HepG2 (cell line): ENCODE data around the gene MINDY1. TPM values are rescaled to one million over a fixed set of nuclear protein-coding genes. Genes with fewer than 3 reads are reported as not detected.

Source experiments
- ATAC-seq: fragments of 200-7000 bp; cut with Tn5 transposase; 3 replicates; pipeline ENCODE4 v1.9.1; 2020; ENCODE audit warnings: mild to moderate bottlenecking, moderate library complexity
- BruUV-seq: library from RNA; stranded (reverse); fragments of 400-500 nt; replicated peaks from 2 replicates; lab custom pipeline; 2021; lab: Mats Ljungman, UMichigan
- CTCF ChIA-PET: fragments of 300-600 bp; formaldehyde crosslinking; extraction: SDS; loops from one replicate; lab custom pipeline; 2021; ENCODE audit warnings: low total read pairs, inconsistent platforms, low intra/inter-chr PET ratio; lab: Yijun Ruan, JAX
- POLR2A ChIA-PET: fragments of 350-600 bp; sonication (Branson Sonifier 250); formaldehyde crosslinking; loops from one replicate; lab custom pipeline; 2020; ENCODE audit warnings: antibody characterized with exemption, inconsistent platforms; lab: Yijun Ruan, JAX
- DNase-seq: peaks from one replicate; pipeline ENCODE4 v3.0.0-alpha.2; 2015; ENCODE audit warnings: low spot score
- FAIRE-seq: peaks from 3 replicates; lab custom pipeline; 2011; peaks lifted over from hg19 to GRCh38; lab: Jason Lieb, UNC
- H2AFZ ChIP-seq: one replicate; pipeline ENCODE4 v1.6.1; 2011; ENCODE audit warnings: low read length, inconsistent platforms
- H3K27ac ChIP-seq: fragments of 300-600 bp; 3 replicates; pipeline ENCODE4 v1.8.0; 2011; ENCODE audit warnings: mixed run types, mild to moderate bottlenecking, mixed read lengths, low read length, inconsistent platforms; ENCODE audit not compliant: insufficient read depth; ENCODE audit errors: extremely low read length
- H3K27me3 ChIP-seq, 2 experiments: fragments of 200-600 bp in 1 of 2; 2 replicates in 1 of 2; 3 replicates in 1 of 2; pipeline versions ENCODE4 v1.6.0 to v1.8.0; 2011; ENCODE audit warnings: low read length in 2 of 2, mild to moderate bottlenecking in 2 of 2, moderate library complexity in 2 of 2, inconsistent platforms in 1 of 2; ENCODE audit not compliant: insufficient read depth in 2 of 2, control insufficient read depth in 1 of 2
- H3K36me3 ChIP-seq, 2 experiments: fragments of 200-600 bp in 1 of 2; replicated peaks in 1 of 2; 2 replicates in 1 of 2; 3 replicates in 1 of 2; pipeline versions ENCODE4 v1.5.1 to v1.8.0; 2011; ENCODE audit warnings: low read length in 2 of 2, inconsistent platforms in 1 of 2; ENCODE audit not compliant: insufficient read depth in 2 of 2, control insufficient read depth in 1 of 2
- H3K4me1 ChIP-seq: 2 replicates; pipeline ENCODE4 v1.5.1; 2012; ENCODE audit warnings: low read length, inconsistent platforms; ENCODE audit not compliant: insufficient read depth
- H3K4me2 ChIP-seq: 2 replicates; pipeline ENCODE4 v1.6.0; 2011; ENCODE audit warnings: low read depth, low read length, inconsistent platforms
- H3K4me3 ChIP-seq, 3 experiments: fragments of 200-600 bp in 1 of 3; sonication (generic), shearing (Covaris generic) in 1 of 3; replicated peaks in 1 of 3; 2 replicates each; pipeline ENCODE4 v1.5.1; 2011 to 2016; ENCODE audit warnings: low read length in 3 of 3, inconsistent platforms in 2 of 3, low read depth in 2 of 3, mild to moderate bottlenecking in 2 of 3, control low read depth in 1 of 3, mixed read lengths in 1 of 3; ENCODE audit not compliant: insufficient read depth in 1 of 3
- H3K79me2 ChIP-seq: one replicate; pipeline ENCODE4 v1.6.1; 2011; ENCODE audit warnings: low read length, inconsistent platforms; ENCODE audit not compliant: insufficient read depth
- H3K9ac ChIP-seq: 2 replicates; pipeline ENCODE4 v1.6.0; 2011; ENCODE audit warnings: mild to moderate bottlenecking, low read depth, low read length, inconsistent platforms; ENCODE audit not compliant: insufficient read depth
- H3K9me3 ChIP-seq: 2 replicates; pipeline ENCODE4 v1.5.1; 2012; ENCODE audit warnings: mild to moderate bottlenecking, low read length
- H4K20me1 ChIP-seq: 2 replicates; pipeline ENCODE4 v1.6.0; 2011; ENCODE audit warnings: inconsistent platforms, mild to moderate bottlenecking, low read length, moderate library complexity; ENCODE audit not compliant: insufficient read depth
- FOXJ3 ChIP-seq: sonication (generic); formaldehyde crosslinking; IDR thresholded peaks from 2 replicates; pipeline ENCODE4 v1.4.0; 2020; ENCODE audit warnings: missing genetic modification reagents, mild to moderate bottlenecking, borderline replicate concordance
- GABPB1 ChIP-seq: IDR thresholded peaks from 2 replicates; pipeline ENCODE4 v1.6.1; 2016; ENCODE audit warnings: mild to moderate bottlenecking, missing genetic modification reagents, moderate library complexity, missing compliant biosample characterization
- GTF3A ChIP-seq: sonication (generic); formaldehyde crosslinking; conservative IDR thresholded peaks from 2 replicates; pipeline ENCODE4 v1.4.0; 2020; ENCODE audit warnings: mild to moderate bottlenecking, missing genetic modification reagents
- PHF5A ChIP-seq: IDR thresholded peaks from one replicate; pipeline ENCODE4 v1.6.1; 2018; ENCODE audit warnings: low read depth, missing genetic modification reagents; ENCODE audit not compliant: unreplicated experiment
- REPIN1 ChIP-seq: sonication (generic); formaldehyde crosslinking; IDR thresholded peaks from 2 replicates; pipeline ENCODE4 v1.8.0; 2022; ENCODE audit warnings: missing genetic modification reagents, low read depth, mild to moderate bottlenecking, borderline replicate concordance
- SIX1 ChIP-seq: sonication (generic); formaldehyde crosslinking; IDR thresholded peaks from 2 replicates; pipeline ENCODE4 v1.4.0; 2020; ENCODE audit warnings: missing genetic modification reagents, borderline replicate concordance
- ZNF235 ChIP-seq: sonication (generic); formaldehyde crosslinking; IDR thresholded peaks from 2 replicates; pipeline ENCODE4 v1.8.1; 2023; ENCODE audit warnings: mild to moderate bottlenecking, missing genetic modification reagents, borderline replicate concordance
- WGBS: methylation state at CpG from one replicate; pipeline ENCODE4 v1.1.6; 2017; ENCODE audit warnings: low lambda C conversion rate; 5-methylcytosine and 5-hydroxymethylcytosine counted together
- in situ Hi-C: cut with HindIII; loops from 2 replicates; pipeline ENCODE4 v1.10.0; 2017; ENCODE audit warnings: low pct_unique_long_range_greater_than_20kb; ENCODE audit not compliant: extremely low pct_ligation_motif_present
- intact Hi-C: fragments of 100-400 bp; cut with micrococcal nuclease; formaldehyde crosslinking; loops from one replicate; pipeline ENCODE4 v1.10.0; 2022; ENCODE audit not compliant: unreplicated experiment
- polyA plus RNA-seq, 8 experiments: library from polyadenylated mRNA; depleted of rRNA in 3 of 8; stranded (reverse) in 7 of 8; unstranded in 1 of 8; fragments of >200 nt; fragmentation: Illumina TruSeq in 4 of 8; extraction: Trizol in 4 of 8; gene quantifications; 2 replicates each; pipeline versions ENCODE4 v1.2.1 to v1.2.3, GENCODE V29; 2011 to 2016; ENCODE audit warnings: low read depth in 4 of 8, missing spikeins in 1 of 8, mixed read lengths in 1 of 8; ENCODE audit not compliant: insufficient read depth in 1 of 8
- total RNA-seq, 5 experiments: library from RNA; depleted of rRNA; stranded (reverse); fragments of >200 nt; fragmentation: Illumina TruSeq; extraction: Trizol; gene quantifications; 2 replicates each; pipeline ENCODE4 v1.2.3, GENCODE V29; 2016; ENCODE audit warnings: low read depth in 1 of 5
- TF ChIP-seq, protein P1 (sequence below): sonication (generic); formaldehyde crosslinking; IDR thresholded peaks from 2 replicates; pipeline ENCODE4 v1.9.0; 2021; ENCODE audit warnings: mild to moderate bottlenecking, missing genetic modification reagents

MINDY1 gene
- total and polyA plus RNA-seq, 2 of the 13 experiments (the other 11 are each of a cell fraction or from before 2014, with no cell fraction given), result 11.1 to 15.0 TPM

DNA sequence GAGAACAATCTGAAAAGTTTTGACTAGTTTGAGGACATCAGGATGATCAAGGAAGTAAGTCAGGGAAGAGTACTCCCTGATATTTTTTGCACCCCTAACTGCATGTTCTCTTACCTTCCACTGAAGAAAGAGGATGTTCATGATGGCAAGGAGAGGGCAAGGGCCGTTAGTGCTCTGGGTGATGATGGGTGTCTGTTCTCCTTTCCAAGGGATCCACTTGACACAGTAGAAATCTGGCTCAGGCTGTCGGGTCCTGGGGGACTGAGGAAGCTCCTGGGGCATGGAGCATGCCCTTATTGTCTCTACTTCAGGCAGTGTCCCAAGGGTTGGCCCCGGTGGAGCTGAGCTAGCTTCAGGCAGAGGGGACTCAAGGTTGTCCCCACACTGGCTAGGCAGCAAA lies 4.7 kb downstream of the MINDY1 start:
- in situ Hi-C loops, result no loop called here
- FAIRE-seq (no peak), DNase-seq (no peak), ATAC-seq (no peak)
- no peaks in the 10 kb centered on the region for H4K20me1 ChIP-seq
- no peak overlapping the region for H3K27ac ChIP-seq
- peaks cover 15% of the 10 kb centered on the region for H3K79me2 ChIP-seq
- BruUV-seq, result no TSS peak
- POLR2A ChIA-PET, result interaction anchor here (1.9 to 9.1 kb wide), 4 partner anchors 11 to 31 kb away, joined by 5 to 150 read pairs (median 8); partner anchors contain the start of gene ANXA9
- peak overlapping the region; percentile 65; the same call in 1 of the 2 replicates for H3K4me2 ChIP-seq
- H3K9ac ChIP-seq, result no peak overlapping the region
- no peak overlapping the region for H3K4me3 ChIP-seq
- no peak overlapping the region for H2AFZ ChIP-seq
- peaks cover 10 to 34% of the 10 kb centered on the region in 2 experiments; a peak in 4 of 5 replicates for H3K36me3 ChIP-seq
- no peaks in the 10 kb centered on the region for H3K9me3 ChIP-seq
- 94% methylated on average over 2 of the region's 3 CpGs for WGBS
- intact Hi-C loops, result no loop called here
- no peak for TF ChIP-seq FOXJ3 (CRISPR knock-in tag)
- peaks cover 55% of the 10 kb centered on the region for H3K4me1 ChIP-seq
- no peaks in the 10 kb centered on the region; a peak in 1 of 5 replicates for H3K27me3 ChIP-seq
- CTCF ChIA-PET, result no interaction called here

DNA sequence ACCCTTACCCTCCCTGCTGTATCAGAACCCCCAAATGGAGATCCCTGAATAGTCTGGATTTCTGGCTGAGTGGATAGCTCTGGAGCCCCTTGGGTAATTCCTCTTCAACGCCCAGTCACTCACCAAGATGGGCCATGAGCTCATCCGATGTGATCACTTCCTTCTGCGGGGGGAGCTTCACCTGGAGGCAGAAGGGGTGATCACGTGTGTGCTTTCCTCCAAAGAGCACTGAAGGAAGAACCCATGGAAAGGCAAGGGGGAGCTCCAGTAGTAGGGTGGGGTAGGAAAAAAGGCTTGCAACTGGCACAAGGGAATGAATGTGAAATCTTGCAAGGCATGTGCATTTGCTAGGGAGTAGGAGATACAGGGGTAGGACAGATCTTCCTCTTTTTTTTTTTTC lies 5.1 kb downstream of the MINDY1 start:
- Histone ChIP-seq H4K20me1 (no peaks in the 10 kb centered on the region), H2AFZ (no peak overlapping the region), H3K9ac (no peak overlapping the region), H3K79me2 (peaks cover 15% of the 10 kb centered on the region), H3K27me3 (no peaks in the 10 kb centered on the region), H3K4me3 (no peak overlapping the region), H3K9me3 (no peaks in the 10 kb centered on the region), H3K36me3 (peaks cover 10 to 34% of the 10 kb centered on the region in 2 experiments; a peak in 4 of 5 replicates), H3K4me2 (no peak overlapping the region), H3K4me1 (peaks cover 53% of the 10 kb centered on the region), H3K27ac (no peak overlapping the region)
- in situ Hi-C loops, result no loop called here
- DNase-seq (no peak), FAIRE-seq (no peak), ATAC-seq (no peak)
- ChIA-PET CTCF (no interaction called here), POLR2A (interaction anchor here (2.0 to 9.1 kb wide), 3 partner anchors 20 to 30 kb away, joined by 5 to 150 read pairs (median 8); partner anchors contain the start of gene ANXA9)
- TF ChIP-seq, protein P1, sequence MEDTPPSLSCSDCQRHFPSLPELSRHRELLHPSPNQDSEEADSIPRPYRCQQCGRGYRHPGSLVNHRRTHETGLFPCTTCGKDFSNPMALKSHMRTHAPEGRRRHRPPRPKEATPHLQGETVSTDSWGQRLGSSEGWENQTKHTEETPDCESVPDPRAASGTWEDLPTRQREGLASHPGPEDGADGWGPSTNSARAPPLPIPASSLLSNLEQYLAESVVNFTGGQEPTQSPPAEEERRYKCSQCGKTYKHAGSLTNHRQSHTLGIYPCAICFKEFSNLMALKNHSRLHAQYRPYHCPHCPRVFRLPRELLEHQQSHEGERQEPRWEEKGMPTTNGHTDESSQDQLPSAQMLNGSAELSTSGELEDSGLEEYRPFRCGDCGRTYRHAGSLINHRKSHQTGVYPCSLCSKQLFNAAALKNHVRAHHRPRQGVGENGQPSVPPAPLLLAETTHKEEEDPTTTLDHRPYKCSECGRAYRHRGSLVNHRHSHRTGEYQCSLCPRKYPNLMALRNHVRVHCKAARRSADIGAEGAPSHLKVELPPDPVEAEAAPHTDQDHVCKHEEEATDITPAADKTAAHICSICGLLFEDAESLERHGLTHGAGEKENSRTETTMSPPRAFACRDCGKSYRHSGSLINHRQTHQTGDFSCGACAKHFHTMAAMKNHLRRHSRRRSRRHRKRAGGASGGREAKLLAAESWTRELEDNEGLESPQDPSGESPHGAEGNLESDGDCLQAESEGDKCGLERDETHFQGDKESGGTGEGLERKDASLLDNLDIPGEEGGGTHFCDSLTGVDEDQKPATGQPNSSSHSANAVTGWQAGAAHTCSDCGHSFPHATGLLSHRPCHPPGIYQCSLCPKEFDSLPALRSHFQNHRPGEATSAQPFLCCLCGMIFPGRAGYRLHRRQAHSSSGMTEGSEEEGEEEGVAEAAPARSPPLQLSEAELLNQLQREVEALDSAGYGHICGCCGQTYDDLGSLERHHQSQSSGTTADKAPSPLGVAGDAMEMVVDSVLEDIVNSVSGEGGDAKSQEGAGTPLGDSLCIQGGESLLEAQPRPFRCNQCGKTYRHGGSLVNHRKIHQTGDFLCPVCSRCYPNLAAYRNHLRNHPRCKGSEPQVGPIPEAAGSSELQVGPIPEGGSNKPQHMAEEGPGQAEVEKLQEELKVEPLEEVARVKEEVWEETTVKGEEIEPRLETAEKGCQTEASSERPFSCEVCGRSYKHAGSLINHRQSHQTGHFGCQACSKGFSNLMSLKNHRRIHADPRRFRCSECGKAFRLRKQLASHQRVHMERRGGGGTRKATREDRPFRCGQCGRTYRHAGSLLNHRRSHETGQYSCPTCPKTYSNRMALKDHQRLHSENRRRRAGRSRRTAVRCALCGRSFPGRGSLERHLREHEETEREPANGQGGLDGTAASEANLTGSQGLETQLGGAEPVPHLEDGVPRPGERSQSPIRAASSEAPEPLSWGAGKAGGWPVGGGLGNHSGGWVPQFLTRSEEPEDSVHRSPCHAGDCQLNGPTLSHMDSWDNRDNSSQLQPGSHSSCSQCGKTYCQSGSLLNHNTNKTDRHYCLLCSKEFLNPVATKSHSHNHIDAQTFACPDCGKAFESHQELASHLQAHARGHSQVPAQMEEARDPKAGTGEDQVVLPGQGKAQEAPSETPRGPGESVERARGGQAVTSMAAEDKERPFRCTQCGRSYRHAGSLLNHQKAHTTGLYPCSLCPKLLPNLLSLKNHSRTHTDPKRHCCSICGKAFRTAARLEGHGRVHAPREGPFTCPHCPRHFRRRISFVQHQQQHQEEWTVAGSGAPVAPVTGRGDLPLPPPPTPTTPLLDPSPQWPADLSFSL (CRISPR knock-in tag), result no peak
- TF ChIP-seq REPIN1 (CRISPR knock-in tag) (no peak), ZNF235 (CRISPR knock-in tag) (no peak), GABPB1 (no peak), PHF5A (CRISPR knock-in tag) (no peak), SIX1 (no peak), GTF3A (CRISPR knock-in tag) (no peak)
- BruUV-seq, result no TSS peak
- 96% methylated on average over 4 of the region's 4 CpGs for WGBS
- intact Hi-C loops, result no loop called here
